ENCODE results near the gene KLHL36.

KLHL36 gene

DNA sequence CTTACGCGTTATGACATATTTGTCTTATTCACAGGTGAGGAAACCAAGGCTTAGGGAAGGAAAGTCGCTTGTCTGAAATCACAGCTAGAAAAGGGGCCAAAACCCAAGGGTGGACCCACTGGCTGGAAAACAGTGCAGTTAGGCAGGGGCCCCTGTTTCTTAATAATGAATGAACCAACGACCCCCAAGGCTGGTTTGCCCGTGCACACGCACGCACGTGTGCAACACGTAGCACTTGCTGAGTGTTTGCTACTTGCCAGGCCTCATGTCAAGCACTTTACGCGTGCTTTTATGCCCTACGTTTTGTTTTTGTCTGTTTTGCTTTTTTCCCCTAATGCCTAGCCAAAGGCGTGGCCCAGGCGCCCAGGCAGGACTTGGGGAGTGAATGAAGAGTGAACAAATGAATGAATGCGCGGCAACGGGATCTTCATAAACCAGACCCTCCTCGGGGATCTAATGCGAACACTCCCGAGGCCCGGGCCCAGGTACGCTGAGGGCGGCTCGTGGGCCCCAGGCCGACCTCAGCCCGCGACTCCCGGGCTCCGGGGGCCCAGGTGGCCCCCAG lies 50.9 kb downstream of the KLHL36 start:
- no peak for DNase-seq (ENCODE audit: low read depth)

DNA sequence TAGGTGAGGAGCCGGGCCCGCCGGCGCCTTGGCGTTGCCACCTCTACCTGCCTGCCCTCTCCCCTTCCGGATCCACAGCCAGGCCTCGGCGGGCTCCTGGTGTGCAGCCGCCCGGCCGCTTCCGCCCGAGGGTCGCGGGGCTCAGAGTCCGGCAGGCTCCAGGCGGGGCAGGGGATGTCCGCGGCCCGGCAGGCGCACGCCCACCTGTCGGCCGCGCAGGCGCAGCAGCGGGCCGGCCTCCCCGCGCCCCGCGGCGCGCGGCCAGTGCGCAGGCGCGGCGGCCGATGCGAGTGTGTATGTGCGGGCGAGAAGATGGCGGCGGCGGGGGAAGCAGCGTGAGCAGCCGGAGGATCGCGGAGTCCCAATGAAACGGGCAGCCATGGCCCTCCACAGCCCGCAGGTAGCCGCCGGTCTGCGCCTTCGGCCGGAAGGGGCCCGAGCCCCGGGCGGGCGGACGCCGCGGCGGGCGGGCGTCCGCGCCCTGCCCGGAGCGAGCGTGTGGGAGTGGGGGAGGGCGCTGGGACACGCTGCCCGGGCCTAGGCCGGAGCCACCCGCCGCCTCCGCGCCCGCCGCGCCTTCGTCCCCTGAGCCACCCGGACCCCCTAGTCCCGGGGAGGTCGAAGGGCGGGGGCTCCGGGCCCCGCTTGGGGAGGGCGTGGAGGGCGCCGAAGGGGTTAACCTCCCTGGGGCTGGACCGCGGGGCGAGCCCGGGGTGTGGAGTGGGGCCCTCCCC lies 51.6 kb downstream of the KLHL36 start, which contains the start of gene USP10:
Gene USP10, plus strand, starts transcription at position 289 of the 734 bp plus-strand sequence. Its CDS starts 91 bp downstream, at position 380.
- no peak for DNase-seq (ENCODE audit: low read depth)

DNA sequence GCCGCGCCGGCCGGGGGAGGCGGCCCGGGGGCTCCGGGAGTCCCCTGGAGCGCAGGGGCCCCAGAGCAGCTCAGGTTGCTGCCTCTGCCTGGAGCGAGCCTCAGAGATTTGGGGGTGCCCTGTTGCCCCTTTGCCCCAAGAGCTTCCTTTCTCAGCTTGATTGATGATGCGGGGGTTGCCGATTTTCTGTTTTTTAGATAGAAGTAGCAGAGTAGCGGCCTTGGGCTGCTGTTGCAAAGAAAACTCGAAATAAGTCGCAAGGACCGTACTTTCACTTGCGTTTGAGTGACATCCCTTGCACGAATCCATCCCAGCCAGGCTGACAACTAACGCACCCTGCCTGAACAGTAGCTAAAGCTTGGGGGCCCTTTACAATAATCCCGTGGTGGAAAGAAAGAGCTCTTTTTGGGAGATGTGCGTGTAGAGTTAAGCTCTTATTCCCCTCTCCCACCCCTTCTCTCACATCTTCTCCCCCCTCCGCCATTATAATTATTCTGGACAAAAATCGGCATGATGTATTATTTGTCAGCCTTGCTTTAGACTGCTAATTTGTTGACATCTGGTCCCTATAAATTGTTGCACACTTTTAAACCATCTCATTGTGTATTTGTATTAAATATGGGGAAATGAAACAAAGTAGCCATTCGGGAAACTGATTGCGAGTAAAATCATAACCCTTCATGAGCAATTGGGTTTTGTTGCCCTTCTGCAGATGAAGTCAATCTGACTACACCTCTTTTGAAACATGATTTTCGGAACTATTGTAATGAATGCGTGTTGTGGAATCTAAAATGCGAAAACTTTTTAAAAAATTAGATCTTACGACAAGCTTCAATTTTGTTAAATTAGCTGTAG lies 52.4 kb downstream of the KLHL36 start:
- DNase-seq (ENCODE audit: low read depth), result no peak

DNA sequence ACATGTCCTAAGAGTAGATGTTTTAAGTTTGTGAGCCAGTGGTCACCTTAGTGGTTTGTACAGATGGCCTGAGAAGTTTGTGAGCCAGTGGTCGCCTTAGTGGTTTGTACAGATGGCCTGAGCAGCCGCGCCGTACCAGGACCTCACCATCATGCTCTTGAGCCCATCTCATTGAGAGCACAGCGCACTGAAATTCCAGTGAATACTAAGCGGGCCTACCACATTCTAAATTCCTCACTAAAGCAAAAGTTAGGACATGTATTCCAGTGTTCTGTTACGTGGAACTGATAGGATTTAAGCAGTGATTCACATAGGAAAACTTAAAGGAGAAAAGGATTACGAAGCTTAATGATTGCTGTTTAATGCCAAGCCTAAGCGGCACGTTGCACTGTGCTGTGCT lies 55.4 kb downstream of the KLHL36 start:
- no peak for DNase-seq (ENCODE audit: low read depth)

DNA sequence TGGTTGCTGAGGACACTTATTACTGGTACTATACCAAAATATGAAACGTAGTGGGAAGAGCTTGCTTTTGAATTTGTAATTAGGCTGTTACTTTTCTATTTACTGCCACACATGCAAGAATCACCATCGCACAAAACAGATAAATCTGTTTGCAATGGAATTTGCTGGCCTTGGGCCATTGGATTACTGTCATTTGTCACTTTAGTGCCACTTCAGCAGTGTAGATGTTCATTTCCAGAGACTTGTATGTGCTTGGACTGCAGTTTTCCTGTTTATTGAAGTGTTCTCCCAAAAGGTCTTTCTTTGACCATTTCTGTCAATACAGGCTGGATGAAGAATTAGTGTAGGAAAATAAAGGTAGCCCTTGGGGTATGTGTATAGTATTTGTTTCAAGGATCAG lies 55.9 kb downstream of the KLHL36 start:
- DNase-seq (ENCODE audit: low read depth), result no peak

DNA sequence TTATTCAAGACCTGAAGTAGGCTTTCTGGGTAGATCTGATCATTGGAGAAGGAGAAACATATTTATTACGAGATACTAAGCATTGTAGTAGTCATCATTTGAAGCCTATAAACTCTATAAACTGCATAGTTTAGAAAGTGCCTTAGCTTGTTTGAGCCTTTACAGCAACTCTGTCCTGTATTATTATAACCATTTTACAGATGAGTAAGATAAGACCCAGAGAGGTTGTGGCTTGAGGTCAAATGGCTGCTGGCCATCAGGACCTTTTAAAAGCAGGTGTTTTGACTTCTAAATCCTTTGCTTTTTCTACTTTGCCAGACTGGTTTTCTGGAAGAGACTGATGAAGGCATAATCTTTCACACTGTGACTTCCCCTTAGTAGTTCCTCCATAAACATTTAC lies 58.5 kb downstream of the KLHL36 start:
- no peak for DNase-seq (ENCODE audit: low read depth)

DNA sequence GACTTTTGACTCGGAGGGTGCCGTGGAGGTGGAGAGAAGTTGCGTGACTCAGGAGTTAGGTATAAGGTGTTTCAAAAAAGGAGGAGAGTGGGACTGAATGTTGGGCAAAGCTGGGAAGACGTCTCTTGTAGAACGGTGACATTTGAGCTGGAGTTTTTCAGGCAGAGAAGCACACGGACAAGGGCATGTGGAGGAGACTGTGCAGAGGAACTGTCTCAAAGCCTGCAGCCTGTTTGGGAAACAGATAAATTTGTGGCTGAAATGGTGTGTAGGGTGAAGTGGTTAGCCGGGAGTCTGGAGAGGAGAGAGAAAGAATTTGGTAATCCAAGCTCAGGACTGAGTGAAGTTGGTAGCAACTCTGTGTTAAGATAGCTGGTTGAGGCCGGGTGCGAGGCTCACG lies 61.3 kb downstream of the KLHL36 start:
- DNase-seq (ENCODE audit: low read depth), result no peak

DNA sequence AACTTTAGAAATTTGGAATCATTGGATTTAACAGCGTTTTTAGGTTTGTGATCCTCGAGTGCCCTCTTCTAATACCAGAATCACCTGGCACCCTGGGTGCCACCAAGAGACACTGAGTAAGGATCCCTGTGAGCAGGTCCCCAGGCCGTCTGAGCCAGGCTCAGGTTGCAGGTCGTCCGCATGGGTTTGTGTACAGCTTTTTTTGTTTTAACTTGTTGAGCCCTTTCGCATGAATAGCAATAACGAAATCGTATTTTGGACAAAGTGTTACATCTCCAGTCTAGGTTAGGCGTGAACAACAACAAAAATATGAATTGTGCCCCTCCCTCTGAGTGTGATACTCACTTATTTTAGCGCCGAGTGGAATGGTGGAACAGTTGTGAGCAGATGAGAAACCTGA lies 62.4 kb downstream of the KLHL36 start:
- no peak for DNase-seq (ENCODE audit: low read depth)

Measured in HS-27A (cell line).